GM19395 (cell line): ENCODE data around the gene LOXL3.
A peak's percentile ranks its signal among the peaks of the same experiment; 100 is the strongest.

Source experiments
- ATAC-seq: cut with Tn5 transposase; IDR thresholded peaks from one replicate; pipeline ENCODE4 v1.9.1; 2021; ENCODE audit warnings: mild to moderate bottlenecking, moderate library complexity; ENCODE audit not compliant: unreplicated experiment

Gene LOXL3, protein sequence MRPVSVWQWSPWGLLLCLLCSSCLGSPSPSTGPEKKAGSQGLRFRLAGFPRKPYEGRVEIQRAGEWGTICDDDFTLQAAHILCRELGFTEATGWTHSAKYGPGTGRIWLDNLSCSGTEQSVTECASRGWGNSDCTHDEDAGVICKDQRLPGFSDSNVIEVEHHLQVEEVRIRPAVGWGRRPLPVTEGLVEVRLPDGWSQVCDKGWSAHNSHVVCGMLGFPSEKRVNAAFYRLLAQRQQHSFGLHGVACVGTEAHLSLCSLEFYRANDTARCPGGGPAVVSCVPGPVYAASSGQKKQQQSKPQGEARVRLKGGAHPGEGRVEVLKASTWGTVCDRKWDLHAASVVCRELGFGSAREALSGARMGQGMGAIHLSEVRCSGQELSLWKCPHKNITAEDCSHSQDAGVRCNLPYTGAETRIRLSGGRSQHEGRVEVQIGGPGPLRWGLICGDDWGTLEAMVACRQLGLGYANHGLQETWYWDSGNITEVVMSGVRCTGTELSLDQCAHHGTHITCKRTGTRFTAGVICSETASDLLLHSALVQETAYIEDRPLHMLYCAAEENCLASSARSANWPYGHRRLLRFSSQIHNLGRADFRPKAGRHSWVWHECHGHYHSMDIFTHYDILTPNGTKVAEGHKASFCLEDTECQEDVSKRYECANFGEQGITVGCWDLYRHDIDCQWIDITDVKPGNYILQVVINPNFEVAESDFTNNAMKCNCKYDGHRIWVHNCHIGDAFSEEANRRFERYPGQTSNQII

DNA sequence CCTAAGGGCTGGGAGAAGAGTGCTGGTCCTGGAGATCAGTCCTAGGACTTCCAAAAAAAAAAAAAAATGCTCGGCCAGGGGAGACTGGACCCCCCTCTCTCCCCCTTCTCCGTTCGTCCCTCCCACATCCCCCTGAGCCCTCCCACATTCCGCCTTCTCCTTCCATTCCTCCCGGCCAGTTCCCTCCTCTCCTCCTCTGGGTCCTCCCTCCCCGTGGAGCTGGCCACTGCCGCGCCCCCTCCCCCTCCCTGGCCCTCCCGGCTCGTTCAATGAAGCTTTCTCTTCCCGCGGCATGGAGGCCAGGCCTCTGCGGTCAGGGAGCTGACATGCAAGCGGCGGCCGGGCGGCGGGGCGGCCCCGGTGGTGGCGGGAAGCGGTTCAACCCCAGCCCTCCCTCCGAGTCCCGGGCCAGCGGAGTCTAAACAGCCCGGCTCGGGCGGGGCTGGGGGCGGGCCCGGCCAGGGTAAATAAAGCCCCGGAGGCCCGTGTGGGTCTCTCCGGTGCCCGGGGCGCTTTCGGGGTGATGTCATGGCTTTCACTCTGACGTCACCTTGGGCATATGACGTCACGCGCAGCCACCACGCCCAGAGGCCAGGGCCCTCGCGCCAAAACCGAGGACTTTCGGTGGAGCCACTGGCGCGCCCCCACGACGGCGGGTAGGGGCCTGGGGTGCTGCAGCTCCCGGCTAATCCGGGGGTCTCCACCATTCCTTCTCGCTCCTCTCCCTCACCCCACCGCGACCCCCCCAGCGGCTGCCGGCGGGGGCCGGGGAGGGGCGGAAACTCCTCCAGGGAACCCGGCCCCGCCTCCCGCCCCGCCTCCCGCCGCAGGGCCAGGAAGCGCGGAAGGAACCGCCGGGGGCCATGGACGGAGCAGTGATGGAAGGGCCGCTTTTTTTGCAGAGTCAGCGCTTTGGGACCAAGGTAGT lies at the start of gene LOXL3, which contains the start of gene DOK1:
Gene LOXL3, minus strand, starts transcription at position 51 of the 928 bp plus-strand sequence. CDS start 1,308 bp downstream, outside the sequence.
Gene DOK1, plus strand, starts transcription at position 829 of the 928 bp plus-strand sequence. Its CDS starts 35 bp downstream, at position 864.
- peak; percentile 49 for ATAC-seq

- ATAC-seq: no peak
Measured at GRCh38 chr2:74602586-74603281, 49.0 kb upstream of the LOXL3 start.

GRCh38 chr2:74599676-74600075 lies 45.9 kb upstream of the LOXL3 start:
- ATAC-seq: no peak

DNA sequence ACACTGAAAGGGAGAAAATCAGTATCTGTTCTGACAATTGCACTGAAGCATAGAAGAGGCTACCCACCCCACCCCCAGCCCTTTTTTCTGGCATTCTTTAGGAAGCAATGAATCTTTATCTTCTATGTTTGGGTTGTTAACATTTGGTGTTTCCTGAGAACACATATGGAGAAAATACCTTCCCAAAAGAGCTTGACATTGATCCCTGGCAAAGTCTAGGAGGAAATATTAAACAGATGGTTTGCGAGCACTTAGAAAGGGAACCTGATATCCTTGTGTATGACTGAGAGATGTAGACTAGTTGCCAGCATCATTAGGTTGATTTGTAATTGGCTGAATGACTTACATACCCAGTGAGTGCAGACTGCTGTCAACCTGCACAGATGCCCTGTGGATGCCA lies 43.7 kb upstream of the LOXL3 start:
- no peak for ATAC-seq

DNA sequence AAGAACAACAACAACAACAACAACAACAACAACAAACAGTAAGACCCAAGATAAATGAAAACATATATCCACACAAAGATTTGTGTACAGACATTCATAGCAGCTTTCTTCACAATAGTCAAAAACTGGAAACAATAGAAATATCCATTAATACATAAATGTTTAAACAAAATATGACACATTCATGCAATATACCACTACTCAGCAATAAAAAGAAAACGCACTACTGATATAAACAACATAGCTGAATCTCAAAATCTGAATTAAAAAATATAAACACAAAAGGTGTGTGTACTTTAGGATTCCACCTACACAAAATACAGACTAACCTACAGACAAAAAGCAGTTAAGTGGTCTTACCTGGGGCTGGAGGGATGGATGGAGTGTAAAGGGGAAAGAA lies 42.8 kb upstream of the LOXL3 start:
- no peak for ATAC-seq

DNA sequence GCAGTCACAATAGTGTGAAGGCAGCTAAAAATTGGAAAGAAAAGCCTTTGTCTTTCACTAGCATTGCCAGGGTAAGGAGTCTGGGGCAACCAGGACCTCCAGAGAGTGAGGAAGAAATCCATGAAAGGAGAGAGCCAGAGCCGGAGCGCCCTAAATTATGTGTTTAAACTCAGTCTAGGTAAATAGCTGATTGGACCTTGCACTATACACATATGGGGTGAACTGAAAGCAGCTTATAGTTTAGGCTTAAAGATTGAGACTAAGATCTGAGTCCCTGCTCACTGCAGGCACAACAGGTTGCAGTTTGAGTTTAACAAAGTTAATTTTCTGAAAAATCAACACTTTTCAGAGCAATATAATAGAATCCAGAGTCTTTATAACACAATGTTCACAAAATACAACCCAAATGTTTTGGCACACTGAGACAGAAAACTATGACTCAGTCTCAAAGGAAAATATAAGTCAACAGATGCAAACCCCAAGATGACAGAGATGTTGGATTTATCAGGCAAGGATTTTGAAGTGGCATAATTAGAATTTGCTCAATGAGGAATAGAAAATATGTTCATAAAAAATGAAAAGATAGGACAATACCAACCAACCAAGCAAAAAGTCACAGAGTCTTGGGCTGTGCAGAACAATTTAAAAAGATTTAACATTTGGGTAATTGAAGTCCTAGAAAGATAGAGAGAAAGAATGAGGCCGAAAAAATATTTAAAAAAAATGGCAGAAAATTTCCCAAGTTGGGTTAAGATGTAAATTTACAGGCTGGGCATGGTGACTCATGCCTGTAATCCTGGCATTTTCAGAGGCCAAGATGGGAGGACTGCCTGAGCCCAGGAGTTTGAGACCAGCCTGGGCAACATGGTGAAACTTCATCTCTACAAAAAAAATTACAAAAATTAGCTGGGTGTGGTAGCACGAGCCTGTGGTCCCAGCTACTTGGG lies 40.4 kb upstream of the LOXL3 start:
- no peak for ATAC-seq

DNA sequence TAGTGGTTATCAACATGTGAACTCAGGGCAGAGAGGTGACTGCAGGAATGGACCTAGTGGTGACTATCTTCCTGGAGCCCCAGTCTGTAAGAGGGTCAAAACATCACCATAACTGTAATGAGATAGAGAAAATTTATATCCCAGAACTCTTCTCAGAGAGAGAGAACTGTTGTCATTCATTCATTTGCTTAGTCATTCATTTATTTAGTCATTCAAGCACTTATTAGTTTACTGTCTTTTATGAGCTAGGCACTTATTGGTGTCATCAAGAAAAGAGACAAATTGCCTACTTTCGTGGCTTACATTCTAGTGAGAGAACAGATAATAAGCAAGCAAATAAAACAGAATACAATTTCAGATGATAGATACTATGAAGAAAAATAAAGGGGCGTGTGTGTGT lies 34.9 kb upstream of the LOXL3 start:
- no peak for ATAC-seq

DNA sequence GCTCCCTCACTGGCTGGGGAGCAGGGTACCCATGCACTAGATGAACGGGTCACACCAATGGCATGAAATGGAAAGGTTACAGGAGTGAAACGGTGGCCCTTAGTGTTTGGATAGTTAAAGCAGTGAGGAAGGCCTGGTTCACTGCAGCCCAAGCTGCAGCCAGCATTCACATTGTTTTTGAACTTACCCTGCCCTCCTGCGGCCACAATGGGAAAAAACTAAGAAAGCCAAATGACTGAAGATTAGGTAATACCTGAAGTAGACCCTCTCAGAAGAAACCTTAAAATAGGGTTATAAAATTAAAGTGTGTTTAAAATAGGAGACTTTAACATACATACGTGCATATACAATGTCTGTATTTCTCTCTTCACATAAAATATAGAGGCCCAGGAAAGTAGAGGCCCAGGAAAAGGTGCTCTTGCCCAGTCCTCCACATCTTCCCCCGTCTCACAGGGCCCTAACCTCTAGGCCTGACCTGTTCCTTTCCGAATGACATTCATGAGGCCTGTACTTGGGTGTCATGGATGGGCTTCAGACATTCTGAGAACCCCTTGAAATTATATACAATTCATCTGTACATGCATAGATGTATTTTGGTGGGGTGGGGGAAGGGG lies 34.0 kb upstream of the LOXL3 start:
- ATAC-seq: no peak

- peak; percentile 54 for ATAC-seq
Measured at GRCh38 chr2:74585406-74586185, 31.9 kb upstream of the LOXL3 start.

DNA sequence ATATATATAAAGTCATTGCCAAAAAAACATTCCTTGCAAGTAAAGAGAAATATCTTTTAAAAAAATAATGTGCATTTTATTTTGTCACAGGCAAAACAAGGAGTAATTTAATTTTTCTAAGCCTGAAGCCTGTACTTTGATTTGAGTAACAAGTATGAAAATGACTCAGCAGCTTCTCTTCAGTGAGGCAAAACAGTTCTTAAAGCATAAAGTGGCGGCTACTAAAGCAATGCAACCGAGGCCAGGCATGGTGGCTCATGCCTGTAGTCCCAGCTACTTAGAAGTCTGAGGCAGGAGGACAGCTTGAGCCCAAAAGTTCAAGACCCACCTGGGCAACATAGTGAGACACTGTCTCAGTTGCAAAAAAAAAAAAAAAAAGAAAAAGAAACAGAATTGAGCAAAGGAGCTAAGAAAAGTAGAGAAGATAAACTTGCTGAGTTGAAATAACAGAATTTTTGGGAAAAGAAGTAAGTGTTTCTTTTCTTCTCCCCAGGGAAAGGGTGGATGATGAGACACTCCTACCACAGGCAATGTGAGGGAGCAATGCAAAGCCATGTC lies 30.4 kb upstream of the LOXL3 start:
- ATAC-seq: peak; percentile 73

DNA sequence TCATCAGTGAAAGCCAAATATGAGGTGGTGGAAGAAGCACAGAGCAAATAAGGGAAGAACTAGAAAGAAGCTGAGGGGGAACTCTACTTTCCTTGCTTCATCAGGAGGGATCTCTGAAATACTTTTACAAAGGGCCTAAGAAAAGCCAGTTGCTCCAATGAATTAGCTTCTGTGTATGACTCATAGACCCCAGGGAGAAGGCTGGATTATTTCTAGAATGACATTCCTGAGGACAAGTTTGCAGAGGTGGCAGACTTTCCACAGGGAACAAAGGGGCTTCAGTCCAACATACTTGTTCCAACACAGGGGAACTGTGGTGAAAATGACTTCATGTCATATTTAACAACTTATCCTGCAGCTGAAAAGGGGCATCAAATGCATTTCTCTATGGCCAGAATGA lies 29.8 kb upstream of the LOXL3 start:
- no peak for ATAC-seq

GRCh38 chr2:74582184-74582583 lies 28.4 kb upstream of the LOXL3 start:
- ATAC-seq: no peak

- no peak for ATAC-seq
Measured at GRCh38 chr2:74581463-74581862, 27.7 kb upstream of the LOXL3 start.

- ATAC-seq: no peak
Measured at GRCh38 chr2:74578408-74578807, 24.7 kb upstream of the LOXL3 start.

DNA sequence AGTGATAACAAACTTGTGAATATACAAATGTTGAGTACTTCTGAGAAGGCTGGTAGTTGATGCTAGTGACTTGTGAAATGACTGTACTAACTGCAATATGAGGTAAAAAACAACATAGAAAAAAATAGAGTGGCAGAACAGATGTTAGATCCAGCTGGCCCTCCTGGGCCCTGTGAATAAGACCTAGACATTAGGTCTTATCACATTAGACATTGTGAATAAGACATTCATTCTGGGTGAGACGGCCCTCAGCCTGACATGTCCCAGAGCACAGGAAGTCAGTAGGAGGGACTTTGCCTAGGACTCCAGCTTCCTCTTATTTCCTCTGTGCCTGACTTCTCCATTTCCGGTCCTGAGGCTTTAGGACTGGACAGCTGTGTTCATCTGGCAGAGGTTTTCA lies 23.7 kb upstream of the LOXL3 start:
- ATAC-seq: peak; percentile 41

- ATAC-seq: no peak
Measured at GRCh38 chr2:74576863-74577229, 23.1 kb upstream of the LOXL3 start.

GRCh38 chr2:74576211-74576862 lies 22.6 kb upstream of the LOXL3 start:
- ATAC-seq: no peak
